HCT116 (cell line): ENCODE data around the gene FSD1L.

Experiments
- CBX3 ChIP-seq: IDR thresholded peaks from 2 replicates; pipeline ENCODE4 v1.6.1; 2012; ENCODE audit warnings: low read depth
- CEBPB ChIP-seq: IDR thresholded peaks from 2 replicates; pipeline ENCODE4 v1.6.1; 2012; ENCODE audit warnings: low read depth
- EZH2 ChIP-seq: fragments of 200-600 bp; sonication (generic); IDR thresholded peaks from 2 replicates; pipeline ENCODE4 v1.6.1; 2017; ENCODE audit warnings: antibody characterized with exemption, mixed run types
- EZH2phosphoT487 ChIP-seq: fragments of 200-600 bp; IDR thresholded peaks from 2 replicates; pipeline ENCODE4 v1.6.1; 2018; ENCODE audit warnings: antibody characterized with exemption, borderline replicate concordance
- JUND ChIP-seq: IDR thresholded peaks from 2 replicates; pipeline ENCODE4 v1.6.1; 2012
- POLR2A ChIP-seq: IDR thresholded peaks from 2 replicates; pipeline ENCODE4 v1.7.0; 2011; ENCODE audit warnings: borderline replicate concordance; ENCODE audit not compliant: insufficient read depth, insufficient read length; ENCODE audit errors: extremely low read depth
- POLR2AphosphoS5 ChIP-seq: IDR thresholded peaks from 2 replicates; pipeline ENCODE4 v1.6.1; 2011; ENCODE audit warnings: mild to moderate bottlenecking, low read depth, low read length, moderate library complexity
- RAD21 ChIP-seq: IDR thresholded peaks from 2 replicates; pipeline ENCODE4 v1.6.1; 2012; ENCODE audit warnings: low read depth, mild to moderate bottlenecking
- TCF7L2 ChIP-seq: IDR thresholded peaks from 2 replicates; pipeline ENCODE4 v1.7.0; 2011; ENCODE audit warnings: borderline replicate concordance, inconsistent platforms; ENCODE audit not compliant: insufficient read depth, insufficient read length; ENCODE audit errors: extremely low read depth
- ZNF274 ChIP-seq: fragments of 200-500 bp; sonication (Bioruptor generic); IDR thresholded peaks from 2 replicates; pipeline ENCODE4 v1.6.1; 2014; ENCODE audit warnings: mild to moderate bottlenecking, low read depth, low read length, inconsistent platforms
- TF ChIP-seq, protein P1 (sequence below): IDR thresholded peaks from 2 replicates; pipeline ENCODE4 v1.6.1; 2012
- TF ChIP-seq, protein P2 (sequence below), 3 experiments: fragments of 200-600 bp in 1 of 3; sonication (generic) in 1 of 3; IDR thresholded peaks in 2 of 3; conservative IDR thresholded peaks in 1 of 3; 2 replicates each; pipeline ENCODE4 v1.5.1; 2012 to 2017; ENCODE audit warnings: low read depth in 2 of 3, low read length in 2 of 3, antibody characterized with exemption in 1 of 3, borderline replicate concordance in 1 of 3, control low read depth in 1 of 3, mild to moderate bottlenecking in 1 of 3, mixed read lengths in 1 of 3, mixed run types in 1 of 3, moderate library complexity in 1 of 3; ENCODE audit not compliant: insufficient read depth in 1 of 3
- TF ChIP-seq, protein P3 (sequence below): IDR thresholded peaks from 2 replicates; pipeline ENCODE4 v1.6.1; 2012; ENCODE audit warnings: low read depth

DNA sequence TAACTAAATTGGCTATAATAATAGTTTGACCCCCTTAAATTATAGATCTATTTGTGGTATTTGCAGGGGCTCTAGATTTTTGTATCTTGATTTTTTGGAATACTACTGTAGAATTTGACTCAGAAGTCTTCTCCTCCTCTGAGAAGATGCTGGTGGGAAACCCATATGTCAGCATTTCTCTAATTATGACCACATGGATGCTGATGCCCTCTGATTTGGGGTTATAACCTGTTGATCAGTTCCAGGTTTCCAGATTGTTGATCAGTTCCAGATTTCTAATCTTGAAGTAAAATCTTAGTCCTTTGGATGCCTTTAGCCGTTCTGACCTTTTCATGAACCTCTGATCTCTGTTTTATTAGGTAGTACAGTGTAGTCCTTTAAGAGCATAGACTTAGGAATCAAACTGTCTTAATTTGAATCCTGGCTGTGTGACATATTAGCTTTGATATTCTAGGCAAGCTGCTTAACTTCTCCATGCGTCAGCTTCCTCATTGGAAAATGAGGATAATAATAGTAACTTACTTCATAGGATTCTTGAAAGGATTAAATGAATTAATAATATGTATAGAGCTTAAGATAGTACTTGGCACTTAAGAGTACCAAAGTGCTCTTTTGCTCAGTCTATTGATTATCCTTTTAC lies 8.1 kb downstream of the FSD1L start:
- TF ChIP-seq ZNF274 (no peak), CEBPB (no peak), CBX3 (no peak), RAD21 (no peak), EZH2 (no peak), JUND (no peak), POLR2AphosphoS5 (no peak), TCF7L2 (no peak), POLR2A (no peak), EZH2phosphoT487 (no peak)
- TF ChIP-seq, protein P1, sequence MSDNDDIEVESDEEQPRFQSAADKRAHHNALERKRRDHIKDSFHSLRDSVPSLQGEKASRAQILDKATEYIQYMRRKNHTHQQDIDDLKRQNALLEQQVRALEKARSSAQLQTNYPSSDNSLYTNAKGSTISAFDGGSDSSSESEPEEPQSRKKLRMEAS, result no peak
- TF ChIP-seq, protein P2, sequence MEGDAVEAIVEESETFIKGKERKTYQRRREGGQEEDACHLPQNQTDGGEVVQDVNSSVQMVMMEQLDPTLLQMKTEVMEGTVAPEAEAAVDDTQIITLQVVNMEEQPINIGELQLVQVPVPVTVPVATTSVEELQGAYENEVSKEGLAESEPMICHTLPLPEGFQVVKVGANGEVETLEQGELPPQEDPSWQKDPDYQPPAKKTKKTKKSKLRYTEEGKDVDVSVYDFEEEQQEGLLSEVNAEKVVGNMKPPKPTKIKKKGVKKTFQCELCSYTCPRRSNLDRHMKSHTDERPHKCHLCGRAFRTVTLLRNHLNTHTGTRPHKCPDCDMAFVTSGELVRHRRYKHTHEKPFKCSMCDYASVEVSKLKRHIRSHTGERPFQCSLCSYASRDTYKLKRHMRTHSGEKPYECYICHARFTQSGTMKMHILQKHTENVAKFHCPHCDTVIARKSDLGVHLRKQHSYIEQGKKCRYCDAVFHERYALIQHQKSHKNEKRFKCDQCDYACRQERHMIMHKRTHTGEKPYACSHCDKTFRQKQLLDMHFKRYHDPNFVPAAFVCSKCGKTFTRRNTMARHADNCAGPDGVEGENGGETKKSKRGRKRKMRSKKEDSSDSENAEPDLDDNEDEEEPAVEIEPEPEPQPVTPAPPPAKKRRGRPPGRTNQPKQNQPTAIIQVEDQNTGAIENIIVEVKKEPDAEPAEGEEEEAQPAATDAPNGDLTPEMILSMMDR (IDR thresholded peaks at IDR 0.05 in 2 of 3, conservative IDR thresholded peaks at IDR 0.05 in 1 of 3; ENCODE audit: borderline replicate concordance in 1 of 3, insufficient read depth in 1 of 3, low read depth in 2 of 3, low read length in 2 of 3), result no peak
- TF ChIP-seq, protein P3, sequence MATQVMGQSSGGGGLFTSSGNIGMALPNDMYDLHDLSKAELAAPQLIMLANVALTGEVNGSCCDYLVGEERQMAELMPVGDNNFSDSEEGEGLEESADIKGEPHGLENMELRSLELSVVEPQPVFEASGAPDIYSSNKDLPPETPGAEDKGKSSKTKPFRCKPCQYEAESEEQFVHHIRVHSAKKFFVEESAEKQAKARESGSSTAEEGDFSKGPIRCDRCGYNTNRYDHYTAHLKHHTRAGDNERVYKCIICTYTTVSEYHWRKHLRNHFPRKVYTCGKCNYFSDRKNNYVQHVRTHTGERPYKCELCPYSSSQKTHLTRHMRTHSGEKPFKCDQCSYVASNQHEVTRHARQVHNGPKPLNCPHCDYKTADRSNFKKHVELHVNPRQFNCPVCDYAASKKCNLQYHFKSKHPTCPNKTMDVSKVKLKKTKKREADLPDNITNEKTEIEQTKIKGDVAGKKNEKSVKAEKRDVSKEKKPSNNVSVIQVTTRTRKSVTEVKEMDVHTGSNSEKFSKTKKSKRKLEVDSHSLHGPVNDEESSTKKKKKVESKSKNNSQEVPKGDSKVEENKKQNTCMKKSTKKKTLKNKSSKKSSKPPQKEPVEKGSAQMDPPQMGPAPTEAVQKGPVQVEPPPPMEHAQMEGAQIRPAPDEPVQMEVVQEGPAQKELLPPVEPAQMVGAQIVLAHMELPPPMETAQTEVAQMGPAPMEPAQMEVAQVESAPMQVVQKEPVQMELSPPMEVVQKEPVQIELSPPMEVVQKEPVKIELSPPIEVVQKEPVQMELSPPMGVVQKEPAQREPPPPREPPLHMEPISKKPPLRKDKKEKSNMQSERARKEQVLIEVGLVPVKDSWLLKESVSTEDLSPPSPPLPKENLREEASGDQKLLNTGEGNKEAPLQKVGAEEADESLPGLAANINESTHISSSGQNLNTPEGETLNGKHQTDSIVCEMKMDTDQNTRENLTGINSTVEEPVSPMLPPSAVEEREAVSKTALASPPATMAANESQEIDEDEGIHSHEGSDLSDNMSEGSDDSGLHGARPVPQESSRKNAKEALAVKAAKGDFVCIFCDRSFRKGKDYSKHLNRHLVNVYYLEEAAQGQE, result no peak
